Neural progenitor cell (in vitro differentiated cells): Measurements from ENCODE around the gene GNAZ. TPM values are rescaled to one million over a fixed set of nuclear protein-coding genes. Genes with fewer than 3 reads are reported as not detected.

ENCODE experiments used
- DNase-seq: peaks from one replicate; pipeline ENCODE4 v3.0.0-alpha.2; 2016; ENCODE audit warnings: low spot score
- H2AFZ ChIP-seq: fragments of 200-600 bp; sonication (generic); replicated peaks from 2 replicates; pipeline ENCODE4 v1.6.1; 2016; ENCODE audit warnings: antibody characterized with exemption
- H3F3A ChIP-seq: fragments of 200-600 bp; sonication (generic); 2 replicates; pipeline ENCODE4 v1.6.1; 2016; ENCODE audit warnings: antibody characterized with exemption, low read depth
- H3K27ac ChIP-seq: fragments of 200-600 bp; sonication (generic); 2 replicates; pipeline ENCODE4 v1.5.1; 2016; ENCODE audit warnings: mild to moderate bottlenecking
- H3K27me3 ChIP-seq: fragments of 200-600 bp; sonication (generic); 2 replicates; pipeline ENCODE4 v1.6.1; 2016; ENCODE audit warnings: mild to moderate bottlenecking, moderate library complexity
- H3K36me3 ChIP-seq: fragments of 200-600 bp; sonication (generic); 2 replicates; pipeline ENCODE4 v1.5.1; 2016
- H3K4me1 ChIP-seq: fragments of 200-600 bp; sonication (generic); 2 replicates; pipeline ENCODE4 v1.6.1; 2016; ENCODE audit warnings: mixed run types
- H3K4me2 ChIP-seq: fragments of 200-600 bp; sonication (generic); 2 replicates; pipeline ENCODE4 v1.6.1; 2016
- H3K4me3 ChIP-seq: fragments of 200-600 bp; sonication (generic); 2 replicates; pipeline ENCODE4 v1.5.1; 2016
- H3K79me2 ChIP-seq: fragments of 200-600 bp; sonication (generic); 2 replicates; pipeline ENCODE4 v1.6.1; 2016; ENCODE audit warnings: low read depth
- H3K9ac ChIP-seq: fragments of 200-600 bp; sonication (generic); 2 replicates; pipeline ENCODE4 v1.6.1; 2016
- H3K9me3 ChIP-seq: fragments of 200-600 bp; sonication (generic); 2 replicates; pipeline ENCODE4 v1.5.1; 2016; ENCODE audit warnings: low read depth
- H4K20me1 ChIP-seq: fragments of 200-600 bp; sonication (generic); 2 replicates; pipeline ENCODE4 v1.6.1; 2016; ENCODE audit warnings: low read depth
- H3K27ac Mint-ChIP-seq: 3 replicates; pipeline ENCODE4 v1.8.0; 2021; ENCODE audit warnings: mixed read lengths
- H3K27me3 Mint-ChIP-seq: 2 replicates; pipeline ENCODE4 v1.8.0; 2022; ENCODE audit warnings: low read depth, mild to moderate bottlenecking, inconsistent platforms, moderate library complexity, mixed read lengths; ENCODE audit not compliant: insufficient read depth
- H3K36me3 Mint-ChIP-seq: 3 replicates; pipeline ENCODE4 v1.8.0; 2021; ENCODE audit warnings: mixed read lengths
- H3K4me1 Mint-ChIP-seq: 3 replicates; pipeline ENCODE4 v1.8.0; 2021; ENCODE audit warnings: mixed read lengths
- H3K4me3 Mint-ChIP-seq: 3 replicates; pipeline ENCODE4 v1.8.0; 2021; ENCODE audit warnings: mild to moderate bottlenecking, moderate library complexity, mixed read lengths
- H3K9me3 Mint-ChIP-seq: 3 replicates; pipeline ENCODE4 v1.8.0; 2020; ENCODE audit warnings: mixed read lengths
- CTCF ChIP-seq: fragments of 200-600 bp; sonication (generic); IDR thresholded peaks from 2 replicates; pipeline ENCODE4 v1.5.1; 2017; ENCODE audit warnings: antibody characterized with exemption, mild to moderate bottlenecking
- EZH2 ChIP-seq: fragments of 200-600 bp; sonication (generic); IDR thresholded peaks from 2 replicates; pipeline ENCODE4 v1.6.1; 2017; ENCODE audit warnings: antibody characterized with exemption, mild to moderate bottlenecking, moderate library complexity
- EZH2phosphoT487 ChIP-seq: fragments of 200-600 bp; sonication (generic); IDR thresholded peaks from 2 replicates; pipeline ENCODE4 v1.6.1; 2017; ENCODE audit warnings: antibody characterized with exemption
- total RNA-seq: library from RNA; depleted of rRNA; stranded (reverse); fragments of >200 nt; gene quantifications from 2 replicates; pipeline ENCODE4 v1.2.3, GENCODE V29; 2015; ENCODE audit warnings: low replicate concordance

The GNAZ gene
- total RNA-seq, 1 donor from 2014 or later, result 16.5 TPM

- TF ChIP-seq EZH2, result no peak
- TF ChIP-seq CTCF, result no peak
- TF ChIP-seq EZH2phosphoT487, result no peak
- peaks cover 61% of the 10 kb centered on the region for H3K4me1 Mint-ChIP-seq
- Histone ChIP-seq H4K20me1 (no peaks in the 10 kb centered on the region), H3K36me3 (no peaks in the 10 kb centered on the region), H3K27ac (no peak overlapping the region), H3K79me2 (no peaks in the 10 kb centered on the region), H3K27me3 (peaks cover 4% of the 10 kb centered on the region), H3K9me3 (no peaks in the 10 kb centered on the region), H3K4me1 (peaks cover 14% of the 10 kb centered on the region), H3K9ac (no peak overlapping the region), H3K4me3 (no peak overlapping the region), H3K4me2 (peak overlapping the region; percentile 13), H2AFZ (no peak overlapping the region), H3F3A (peaks cover 25% of the 10 kb centered on the region)
- peaks cover 3% of the 10 kb centered on the region for H3K27me3 Mint-ChIP-seq
- H3K4me3 Mint-ChIP-seq, result peak overlapping the region; percentile 90
- H3K27ac Mint-ChIP-seq, result peak overlapping the region; percentile 57
- DNase-seq, result no peak
- H3K36me3 Mint-ChIP-seq, result peaks cover 5% of the 10 kb centered on the region
- no peaks in the 10 kb centered on the region for H3K9me3 Mint-ChIP-seq
Observed at GRCh38 chr22:23144432-23144831, 74.1 kb downstream of the GNAZ start.

GRCh38 chr22:23144932-23145877 lies 74.9 kb downstream of the GNAZ start, which contains the start of gene RAB36:
RAB36 (plus strand) TSS chr22:23145477; CDS start chr22:23146617, 1,140 bp downstream.
- Mint-ChIP-seq H3K27me3 (peaks cover 3% of the 10 kb centered on the region), H3K4me3 (peak within 1 kb of the TSS; percentile 90), H3K27ac (peak within 1 kb of the TSS; percentile 91), H3K9me3 (no peaks in the 10 kb centered on the region), H3K4me1 (peaks cover 67% of the 10 kb centered on the region), H3K36me3 (peaks cover 11% of the 10 kb centered on the region)
- TF ChIP-seq EZH2, result no peak
- no peak for TF ChIP-seq CTCF
- no peak for TF ChIP-seq EZH2phosphoT487
- H3K9me3 ChIP-seq, result no peaks in the 10 kb centered on the region
- H3K4me3 ChIP-seq, result peak within 1 kb of the TSS; percentile 49
- H3K79me2 ChIP-seq, result no peaks in the 10 kb centered on the region
- H2AFZ ChIP-seq, result peak within 1 kb of the TSS; percentile 85
- no peaks in the 10 kb centered on the region for H3K36me3 ChIP-seq
- H3F3A ChIP-seq, result peaks cover 25% of the 10 kb centered on the region
- peak; percentile 100 for DNase-seq
- peaks cover 14% of the 10 kb centered on the region for H3K4me1 ChIP-seq
- H4K20me1 ChIP-seq, result no peaks in the 10 kb centered on the region
- H3K4me2 ChIP-seq, result peak within 1 kb of the TSS; percentile 92
- H3K9ac ChIP-seq, result no peak within 1 kb of the TSS
- H3K27me3 ChIP-seq, result peaks cover 4% of the 10 kb centered on the region
- H3K27ac ChIP-seq, result no peak within 1 kb of the TSS

GRCh38 chr22:23145878-23146470 lies 75.7 kb downstream of the GNAZ start:
- H3K27ac ChIP-seq, result no peak overlapping the region
- H3K27me3 ChIP-seq, result peaks cover 4% of the 10 kb centered on the region
- peaks cover 14% of the 10 kb centered on the region for H3K4me1 ChIP-seq

More at GRCh38 chr22:23145878-23146470, 75.7 kb downstream of the GNAZ start:
- Histone ChIP-seq H3K4me3 (peak overlapping the region; percentile 49), H3K9me3 (no peaks in the 10 kb centered on the region), H3K9ac (no peak overlapping the region), H3K79me2 (no peaks in the 10 kb centered on the region), H4K20me1 (no peaks in the 10 kb centered on the region), H3K4me2 (peak overlapping the region; percentile 92), H3K36me3 (no peaks in the 10 kb centered on the region), H3F3A (peaks cover 25% of the 10 kb centered on the region), H2AFZ (peak overlapping the region; percentile 85)
- H3K4me1 Mint-ChIP-seq, result peaks cover 65% of the 10 kb centered on the region
- H3K9me3 Mint-ChIP-seq, result no peaks in the 10 kb centered on the region
- H3K27me3 Mint-ChIP-seq, result peaks cover 3% of the 10 kb centered on the region
- H3K36me3 Mint-ChIP-seq, result peaks cover 15% of the 10 kb centered on the region
- H3K4me3 Mint-ChIP-seq, result peak overlapping the region; percentile 90
- no peak for TF ChIP-seq EZH2
- TF ChIP-seq EZH2phosphoT487, result no peak
- no peak for TF ChIP-seq CTCF
- H3K27ac Mint-ChIP-seq, result no peak overlapping the region
- peak; percentile 31 for DNase-seq
